Endothelial cell of umbilical vein (primary cell): ENCODE measurements around the gene TREML1. TPM values are rescaled to one million over a fixed set of nuclear protein-coding genes. Genes with fewer than 3 reads are reported as not detected.

Experiments used
- BruUV-seq: library from RNA; stranded (reverse); fragments of 400-500 nt; replicated peaks from 2 replicates; lab custom pipeline; 2021; lab: Mats Ljungman, UMichigan
- CTCF ChIA-PET: fragments of 300-600, 350-600 bp; sonication (Branson Sonifier 250); formaldehyde crosslinking; loops from one replicate; lab custom pipeline; 2021; ENCODE audit warnings: antibody characterized with exemption, inconsistent platforms; lab: Charles Lee
- POLR2A ChIA-PET: fragments of 300-600, 350-600 bp; sonication (Branson Sonifier 250); formaldehyde crosslinking; loops from one replicate; lab custom pipeline; 2021; ENCODE audit warnings: antibody characterized with exemption, inconsistent platforms; lab: Charles Lee
- DNase-seq: peaks from one replicate; pipeline ENCODE4 v3.0.0-alpha.2; 2011; ENCODE audit warnings: low read depth, low spot score
- FAIRE-seq: peaks from 2 replicates; lab custom pipeline; 2011; peaks lifted over from hg19 to GRCh38; lab: Jason Lieb, UNC
- H2AFZ ChIP-seq: 2 replicates; pipeline ENCODE4 v1.6.0; 2012; ENCODE audit warnings: low read depth, low read length, control low read depth, inconsistent platforms
- H3K27ac ChIP-seq: 2 replicates; pipeline ENCODE4 v1.5.1; 2011; ENCODE audit warnings: low read depth, mild to moderate bottlenecking, control low read depth, low read length, moderate library complexity; ENCODE audit not compliant: insufficient read depth
- H3K27me3 ChIP-seq, 2 experiments: 2 replicates each; pipeline versions ENCODE4 v1.6.0 to v1.6.1; 2011; ENCODE audit warnings: low read length in 2 of 2, mixed read lengths in 1 of 2; ENCODE audit not compliant: control insufficient read depth in 2 of 2, insufficient read depth in 2 of 2
- H3K36me3 ChIP-seq, 2 experiments: 2 replicates in 1 of 2; 3 replicates in 1 of 2; pipeline ENCODE4 v1.5.1; 2011; ENCODE audit warnings: low read length in 2 of 2, mild to moderate bottlenecking in 1 of 2, moderate library complexity in 1 of 2; ENCODE audit not compliant: control insufficient read depth in 2 of 2, insufficient read depth in 2 of 2; ENCODE audit errors: extremely low read depth in 1 of 2
- H3K4me1 ChIP-seq: 3 replicates; pipeline ENCODE4 v1.5.1; 2011; ENCODE audit warnings: mild to moderate bottlenecking, low read length; ENCODE audit not compliant: control insufficient read depth, insufficient read depth; ENCODE audit errors: extremely low read depth
- H3K4me2 ChIP-seq: 2 replicates; pipeline ENCODE4 v1.6.1; 2011; ENCODE audit warnings: low read length, control low read depth, mixed read lengths; ENCODE audit not compliant: insufficient read depth
- H3K4me3 ChIP-seq, 3 experiments: fragments of 200-600 bp in 1 of 3; sonication (generic), shearing (Covaris generic) in 1 of 3; replicated peaks in 1 of 3; 2 replicates each; pipeline ENCODE4 v1.5.1; 2011 to 2016; ENCODE audit warnings: control low read depth in 3 of 3, low read length in 3 of 3, mild to moderate bottlenecking in 2 of 3, inconsistent platforms in 1 of 3, low read depth in 1 of 3, moderate library complexity in 1 of 3; ENCODE audit not compliant: insufficient read depth in 1 of 3
- H3K79me2 ChIP-seq: 2 replicates; pipeline ENCODE4 v1.6.0; 2012; ENCODE audit warnings: low read length, inconsistent platforms; ENCODE audit not compliant: control insufficient read depth, insufficient read depth
- H3K9ac ChIP-seq: replicated peaks from 2 replicates; pipeline ENCODE3; 2011; ENCODE audit warnings: low read length, control low read depth; ENCODE audit not compliant: insufficient read depth; ENCODE audit errors: extremely low read depth
- H3K9me1 ChIP-seq: replicated peaks from 3 replicates; pipeline ENCODE4 v1.6.0; 2011; ENCODE audit warnings: mild to moderate bottlenecking, low read length; ENCODE audit not compliant: control insufficient read depth, insufficient read depth; ENCODE audit errors: extremely low read depth
- H3K9me3 ChIP-seq: replicated peaks from 2 replicates; pipeline ENCODE4 v1.5.1; 2012; ENCODE audit warnings: low read length, inconsistent platforms; ENCODE audit not compliant: control insufficient read depth, insufficient read depth
- H4K20me1 ChIP-seq: replicated peaks from 2 replicates; pipeline ENCODE3; 2011; ENCODE audit warnings: mild to moderate bottlenecking, low read length; ENCODE audit not compliant: control insufficient read depth, insufficient read depth; ENCODE audit errors: extremely low read depth
- EZH2 ChIP-seq: IDR thresholded peaks from 2 replicates; pipeline ENCODE4 v1.6.1; 2012; ENCODE audit warnings: borderline replicate concordance, low read depth, mild to moderate bottlenecking, moderate library complexity, low read length, inconsistent platforms; ENCODE audit not compliant: severe bottlenecking
- FOS ChIP-seq: IDR thresholded peaks from 2 replicates; pipeline ENCODE4 v1.6.1; 2011; ENCODE audit warnings: mild to moderate bottlenecking, low read length, moderate library complexity, borderline replicate concordance; ENCODE audit not compliant: insufficient read depth
- GATA2 ChIP-seq: IDR thresholded peaks from 2 replicates; pipeline ENCODE4 v1.7.0; 2011; ENCODE audit warnings: low read depth, mild to moderate bottlenecking, moderate library complexity, mixed read lengths, low read length; ENCODE audit not compliant: insufficient read length, insufficient read depth
- JUN ChIP-seq: IDR thresholded peaks from 2 replicates; pipeline ENCODE4 v1.6.1; 2011; ENCODE audit warnings: borderline replicate concordance, low read depth; ENCODE audit not compliant: insufficient read length, insufficient read depth
- MAX ChIP-seq: IDR thresholded peaks from 2 replicates; pipeline ENCODE4 v1.6.1; 2011; ENCODE audit not compliant: insufficient read depth, insufficient read length
- MYC ChIP-seq: IDR thresholded peaks from one replicate; pipeline ENCODE4 v1.6.1; 2011; ENCODE audit warnings: mild to moderate bottlenecking, low read depth, low read length
- POLR2A ChIP-seq: IDR thresholded peaks from 2 replicates; pipeline ENCODE4 v1.6.1; 2012; ENCODE audit warnings: low read depth, mild to moderate bottlenecking, control low read depth, low read length
- POLR2AphosphoS5 ChIP-seq: IDR thresholded peaks from 2 replicates; pipeline ENCODE4 v1.6.1; 2012; ENCODE audit warnings: low read depth, mild to moderate bottlenecking, control low read depth, low read length, moderate library complexity; ENCODE audit not compliant: insufficient read depth
- dilution Hi-C: fragments of 300-500 bp; cut with MboI; formaldehyde crosslinking; loops from one replicate; pipeline ENCODE4 v1.15.0; 2019; ENCODE audit warnings: low sequenced_read_pairs; ENCODE audit not compliant: extremely low pct_ligation_motif_present
- intact Hi-C: fragments of 100-400 bp; cut with micrococcal nuclease; formaldehyde crosslinking; loops from one replicate; pipeline ENCODE4 v1.10.0; 2022
- polyA plus RNA-seq, 4 experiments: library from polyadenylated mRNA; depleted of rRNA in 3 of 4; stranded (reverse) in 3 of 4; unstranded in 1 of 4; fragments of >200 nt; gene quantifications; 2 replicates each; pipeline versions ENCODE4 v1.2.1 to v1.2.3, GENCODE V29; 2011 to 2012; ENCODE audit warnings: missing spikeins in 1 of 4
- total RNA-seq: library from RNA; stranded (reverse); gene quantifications from 2 replicates; pipeline ENCODE4 v1.2.3, GENCODE V29; 2021
- TF ChIP-seq, protein P1 (sequence below), 2 donors: IDR thresholded peaks; 1 replicate in 1 of 2; 2 replicates in 1 of 2; pipeline ENCODE4 v1.5.1; 2011; ENCODE audit warnings: low read length in 2 of 2, mild to moderate bottlenecking in 2 of 2, moderate library complexity in 2 of 2, control low read depth in 1 of 2, inconsistent platforms in 1 of 2, low read depth in 1 of 2; ENCODE audit not compliant: insufficient read depth in 1 of 2; ENCODE audit errors: extremely low read depth in 1 of 2

Gene TREML1
- total and polyA plus RNA-seq, 2 donors (not counting 3 experiments of a cell fraction or from before 2014, with no cell fraction given): not detected

DNA sequence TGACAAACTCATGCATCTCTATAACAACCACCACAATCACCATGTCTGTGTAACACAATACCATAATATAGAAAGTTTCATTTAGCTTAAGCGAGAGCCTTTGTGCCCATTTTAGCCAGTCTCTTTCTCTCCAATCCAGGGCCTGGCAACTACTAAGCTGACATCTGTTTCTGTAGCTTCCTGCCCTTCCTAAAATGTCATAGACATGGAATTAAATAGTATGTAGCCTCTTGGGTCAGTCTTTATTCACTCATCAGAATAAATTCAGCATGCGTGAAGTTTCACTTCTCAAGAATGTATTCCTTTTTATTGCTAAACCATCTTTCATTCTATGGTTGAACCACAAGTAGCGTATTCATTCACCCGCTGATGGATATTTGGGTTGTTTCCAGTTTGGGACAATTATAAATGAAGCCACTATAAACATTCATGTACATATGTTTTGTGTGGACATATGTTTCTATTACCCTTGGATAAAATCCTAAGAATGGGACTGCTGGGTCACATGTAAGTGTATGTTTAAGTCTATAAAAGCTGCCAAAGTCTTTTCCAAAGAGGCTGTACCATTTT lies 10.5 kb upstream of the TREML1 start:
- BruUV-seq: no TSS peak
- ChIA-PET POLR2A (no interaction called here), CTCF (interaction anchor here (1.6 kb wide), 1 partner anchor 18 kb away, joined by 6 read pairs; no protein-coding TSS in a partner anchor)
- DNase-seq: no peak
- H4K20me1 ChIP-seq: no peaks in the 10 kb centered on the region
- H3K9me1 ChIP-seq: no peaks in the 10 kb centered on the region
- intact Hi-C loops (no loop called here), dilution Hi-C loops (no loop called here)
- H3K4me1 ChIP-seq: no peaks in the 10 kb centered on the region
- no peak overlapping the region for H3K4me2 ChIP-seq
- H2AFZ ChIP-seq: no peak overlapping the region
- no peaks in the 10 kb centered on the region for H3K79me2 ChIP-seq
- TF ChIP-seq GATA2: no peak
- no peaks in the 10 kb centered on the region for H3K27me3 ChIP-seq
- H3K4me3 ChIP-seq: no peak overlapping the region
- FAIRE-seq: no peak
- no peak overlapping the region for H3K9ac ChIP-seq
- no peaks in the 10 kb centered on the region for H3K36me3 ChIP-seq
- no peak overlapping the region for H3K27ac ChIP-seq
- no peaks in the 10 kb centered on the region for H3K9me3 ChIP-seq

DNA sequence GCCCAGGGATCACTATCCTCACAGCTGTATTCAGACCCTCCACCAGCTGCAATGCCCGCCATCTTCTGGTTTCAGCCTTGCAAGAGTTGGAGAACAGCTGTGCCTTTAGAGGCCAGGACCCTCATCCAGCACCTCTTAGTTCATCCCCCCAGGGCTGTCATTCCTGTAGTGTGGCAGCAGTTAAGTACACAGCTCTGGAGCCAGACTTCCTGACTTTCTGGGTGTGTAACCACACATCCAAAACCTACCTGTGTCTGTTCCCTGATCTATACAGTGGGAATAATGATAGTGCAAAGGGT lies 9.2 kb upstream of the TREML1 start:
- Histone ChIP-seq H2AFZ (no peak overlapping the region), H3K4me2 (no peak overlapping the region), H3K79me2 (no peaks in the 10 kb centered on the region), H4K20me1 (no peaks in the 10 kb centered on the region), H3K4me3 (no peak overlapping the region), H3K27ac (no peak overlapping the region), H3K36me3 (no peaks in the 10 kb centered on the region), H3K9me1 (no peaks in the 10 kb centered on the region), H3K27me3 (no peaks in the 10 kb centered on the region), H3K9me3 (no peaks in the 10 kb centered on the region), H3K9ac (no peak overlapping the region), H3K4me1 (no peaks in the 10 kb centered on the region)
- ChIA-PET CTCF (no interaction called here), POLR2A (no interaction called here)
- dilution Hi-C loops: no loop called here
- no peak for DNase-seq
- intact Hi-C loops: no loop called here
- no peak for FAIRE-seq
- no peak for TF ChIP-seq MYC
- TF ChIP-seq GATA2: no peak
- no peak for TF ChIP-seq POLR2A
- no peak for TF ChIP-seq FOS
- no peak for TF ChIP-seq POLR2AphosphoS5
- TF ChIP-seq, protein P1, sequence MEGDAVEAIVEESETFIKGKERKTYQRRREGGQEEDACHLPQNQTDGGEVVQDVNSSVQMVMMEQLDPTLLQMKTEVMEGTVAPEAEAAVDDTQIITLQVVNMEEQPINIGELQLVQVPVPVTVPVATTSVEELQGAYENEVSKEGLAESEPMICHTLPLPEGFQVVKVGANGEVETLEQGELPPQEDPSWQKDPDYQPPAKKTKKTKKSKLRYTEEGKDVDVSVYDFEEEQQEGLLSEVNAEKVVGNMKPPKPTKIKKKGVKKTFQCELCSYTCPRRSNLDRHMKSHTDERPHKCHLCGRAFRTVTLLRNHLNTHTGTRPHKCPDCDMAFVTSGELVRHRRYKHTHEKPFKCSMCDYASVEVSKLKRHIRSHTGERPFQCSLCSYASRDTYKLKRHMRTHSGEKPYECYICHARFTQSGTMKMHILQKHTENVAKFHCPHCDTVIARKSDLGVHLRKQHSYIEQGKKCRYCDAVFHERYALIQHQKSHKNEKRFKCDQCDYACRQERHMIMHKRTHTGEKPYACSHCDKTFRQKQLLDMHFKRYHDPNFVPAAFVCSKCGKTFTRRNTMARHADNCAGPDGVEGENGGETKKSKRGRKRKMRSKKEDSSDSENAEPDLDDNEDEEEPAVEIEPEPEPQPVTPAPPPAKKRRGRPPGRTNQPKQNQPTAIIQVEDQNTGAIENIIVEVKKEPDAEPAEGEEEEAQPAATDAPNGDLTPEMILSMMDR (IDR thresholded peaks at IDR 0.05; ENCODE audit: extremely low read depth in 1 of 2, insufficient read depth in 1 of 2, low read depth in 1 of 2, low read length in 2 of 2): no peak
- no peak for TF ChIP-seq EZH2
- TF ChIP-seq JUN: no peak
- TF ChIP-seq MAX: no peak
- no TSS peak for BruUV-seq
